Aorta (tissue), 5 donors: ENCODE results near the gene FKTN. TPM values are rescaled to one million over a fixed set of nuclear protein-coding genes. Genes with fewer than 3 reads are reported as not detected.

Experiments
- ATAC-seq: fragments of 200-7000 bp; cut with Tn5 transposase; one replicate; pipeline ENCODE4 v1.9.1; 2022; ENCODE audit warnings: moderate library complexity; ENCODE audit not compliant: low FRiP score
- DNase-seq, 2 donors: peaks; one replicate each; pipeline ENCODE4 v3.0.0-alpha.2; 2020
- H3K27ac ChIP-seq, 2 donors: one replicate each; pipeline ENCODE4 v1.5.1; 2013; ENCODE audit warnings: low read length in 2 of 2, mild to moderate bottlenecking in 2 of 2, moderate library complexity in 2 of 2, control low read depth in 1 of 2, inconsistent platforms in 1 of 2, low read depth in 1 of 2
- H3K27me3 ChIP-seq, 2 donors: one replicate each; pipeline ENCODE4 v1.6.1; 2013; ENCODE audit warnings: control low read depth in 1 of 2, low read length in 1 of 2, mild to moderate bottlenecking in 1 of 2, moderate library complexity in 1 of 2; ENCODE audit not compliant: insufficient read depth in 2 of 2, control insufficient read depth in 1 of 2
- H3K36me3 ChIP-seq, 2 donors: one replicate each; pipeline ENCODE4 v1.6.1; 2013; ENCODE audit warnings: control low read depth in 1 of 2, low read length in 1 of 2, mild to moderate bottlenecking in 1 of 2; ENCODE audit not compliant: insufficient read depth in 2 of 2, control insufficient read depth in 1 of 2
- H3K4me1 ChIP-seq, 2 donors: one replicate each; pipeline ENCODE4 v1.6.1; 2013; ENCODE audit warnings: low read length in 2 of 2, control low read depth in 1 of 2, mild to moderate bottlenecking in 1 of 2, moderate library complexity in 1 of 2; ENCODE audit not compliant: insufficient read depth in 2 of 2, control insufficient read depth in 1 of 2
- H3K4me3 ChIP-seq, 2 donors: one replicate each; pipeline ENCODE4 v1.5.1; 2013; ENCODE audit warnings: low read length in 2 of 2, control low read depth in 1 of 2, mild to moderate bottlenecking in 1 of 2
- H3K9me3 ChIP-seq: one replicate; pipeline ENCODE4 v1.6.1; 2013; ENCODE audit warnings: mild to moderate bottlenecking, low read length; ENCODE audit not compliant: control insufficient read depth
- WGBS, 2 donors: extraction: QIAGEN DNeasy Blood & Tissue Kit; methylation state at CpG; one replicate each; pipeline ENCODE4 v1.1.7; 2013; 5-methylcytosine and 5-hydroxymethylcytosine counted together
- intact Hi-C, 2 donors: fragments of 100-400 bp; cut with DNase I; formaldehyde crosslinking; loops; one replicate each; pipeline versions ENCODE4 v1.14.2 to v1.15.0; 2022
- polyA plus RNA-seq, 2 donors: library from polyadenylated mRNA; stranded (reverse); fragments of 200-250 nt; gene quantifications; one replicate each; pipeline ENCODE4 v1.2.3, GENCODE V29; 2013
- total RNA-seq, 2 donors: library from RNA; stranded (reverse); fragmentation: NEBNext Ultra II Directional; extraction: Animal tissue kit (Norgen Biotek cat#: 25700); gene quantifications; one replicate each; pipeline ENCODE4 v1.2.1, GENCODE V29; 2021
- donor health status: healthy with polysubstance abuse.
- donor health status: Bipolar disorder and iron deficiency.
- donor health status: DM: no; HTN: no; CAD: no.
- donor health status: DM: no; HTN: no; CAD: no.
- donor health status: DM: yes; HTN: yes; CAD: no.

FKTN gene
- total and polyA plus RNA-seq, 4 donors: 2.3 to 16.9 (median 12.9) TPM

GRCh38 chr9:105608721-105609598, 51.0 kb downstream of the FKTN start:
- H3K4me3 ChIP-seq: no peak overlapping the region
- ATAC-seq: no peak
- no peaks in the 10 kb centered on the region for H3K27me3 ChIP-seq
- peaks cover 0 to 6% of the 10 kb centered on the region in 2 donors for H3K36me3 ChIP-seq
- no peak overlapping the region for H3K27ac ChIP-seq
- WGBS, 2 donors: 62 to 63% methylated on average over 6 of the region's 6 CpGs
- intact Hi-C loops: loop anchor here in 1 of 2 donors (2.0 kb wide), 1 partner anchor 110 kb away; no protein-coding TSS in a partner anchor
- no peak for DNase-seq
- H3K9me3 ChIP-seq: no peaks in the 10 kb centered on the region
- no peaks in the 10 kb centered on the region for H3K4me1 ChIP-seq

GRCh38 chr9:105621001-105621400, 63.1 kb downstream of the FKTN start:
- no peak for ATAC-seq
- Histone ChIP-seq H3K36me3 (peaks cover 0 to 5% of the 10 kb centered on the region in 2 donors), H3K9me3 (no peaks in the 10 kb centered on the region), H3K27me3 (no peaks in the 10 kb centered on the region), H3K4me1 (no peaks in the 10 kb centered on the region), H3K27ac (no peak overlapping the region), H3K4me3 (no peak overlapping the region)
- intact Hi-C loops: no loop called here
- WGBS, 2 donors: 79 to 84% methylated on average over 2 of the region's 2 CpGs
- DNase-seq: no peak

DNA sequence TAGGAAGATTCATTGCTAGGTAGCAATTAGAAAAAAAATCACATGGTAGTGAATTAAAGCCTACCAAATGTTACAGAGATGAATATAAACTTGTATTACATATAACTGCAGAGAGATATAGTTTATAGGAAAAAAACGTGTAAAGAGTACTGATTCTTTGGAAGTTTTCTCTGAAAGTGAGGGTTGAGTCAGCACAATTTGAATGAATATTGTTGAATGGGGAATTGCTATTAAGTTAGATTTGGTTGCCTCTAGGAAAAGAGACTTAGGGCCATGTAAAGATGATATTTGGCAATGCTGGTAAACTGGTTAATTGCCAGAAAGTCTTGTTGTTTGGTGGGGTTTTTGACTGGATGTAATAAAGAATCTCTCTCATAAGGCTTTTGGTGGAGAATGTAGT, 67.2 kb downstream of the FKTN start:
- ATAC-seq: no peak
- intact Hi-C loops: no loop called here
- WGBS, 2 donors: 73 to 78% methylated on average over 1 of the region's 1 CpG
- Histone ChIP-seq H3K27ac (no peak overlapping the region), H3K27me3 (no peaks in the 10 kb centered on the region), H3K36me3 (peaks cover 0 to 5% of the 10 kb centered on the region in 2 donors), H3K4me1 (no peaks in the 10 kb centered on the region), H3K4me3 (no peak overlapping the region), H3K9me3 (no peaks in the 10 kb centered on the region)
- no peak for DNase-seq

- Histone ChIP-seq H3K27me3 (no peaks in the 10 kb centered on the region), H3K4me1 (no peaks in the 10 kb centered on the region), H3K36me3 (peaks cover 0 to 3% of the 10 kb centered on the region in 2 donors), H3K4me3 (no peak overlapping the region), H3K27ac (no peak overlapping the region), H3K9me3 (no peaks in the 10 kb centered on the region)
- no peak for DNase-seq
- 94 to 100% methylated on average over 1 of the region's 1 CpG for WGBS, 2 donors
- intact Hi-C loops: no loop called here
- no peak for ATAC-seq
Observed at GRCh38 chr9:105632807-105633206, 74.9 kb downstream of the FKTN start.

- DNase-seq (no peak), ATAC-seq (no peak)
- no peaks in the 10 kb centered on the region for H3K4me1 ChIP-seq
- H3K4me3 ChIP-seq: no peak overlapping the region
- 84 to 86% methylated on average over 3 of the region's 3 CpGs for WGBS, 2 donors
- intact Hi-C loops: no loop called here
- H3K9me3 ChIP-seq: no peaks in the 10 kb centered on the region
- no peak overlapping the region for H3K27ac ChIP-seq
- H3K36me3 ChIP-seq: peaks cover 0 to 3% of the 10 kb centered on the region in 2 donors
- H3K27me3 ChIP-seq: no peaks in the 10 kb centered on the region
Observed at GRCh38 chr9:105633411-105633810, 75.5 kb downstream of the FKTN start.

DNA sequence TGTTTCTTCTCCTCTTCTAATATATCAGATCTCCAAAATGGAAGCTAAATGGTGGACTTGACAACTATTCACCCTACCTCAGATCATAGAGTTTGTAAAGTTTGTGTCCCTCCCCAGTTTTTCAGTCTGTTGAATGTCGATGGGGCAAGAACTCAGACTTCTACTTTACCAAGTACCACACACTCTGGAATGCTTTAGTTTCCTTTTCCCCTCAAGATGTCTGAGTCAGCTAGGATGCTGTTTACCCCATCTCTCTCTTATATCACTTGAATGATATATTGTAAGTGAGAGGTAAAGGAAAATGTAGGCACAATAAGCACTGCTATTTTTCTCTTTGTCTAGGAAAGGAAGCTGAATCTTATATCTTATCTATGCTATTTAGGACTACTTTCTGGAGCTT, 78.4 kb downstream of the FKTN start:
- H3K4me1 ChIP-seq: no peaks in the 10 kb centered on the region
- no peak overlapping the region for H3K27ac ChIP-seq
- ATAC-seq (no peak), DNase-seq (no peak)
- H3K36me3 ChIP-seq: peaks cover 3 to 7% of the 10 kb centered on the region in 2 donors
- H3K27me3 ChIP-seq: no peaks in the 10 kb centered on the region
- intact Hi-C loops: no loop called here
- 90 to 100% methylated on average over 1 of the region's 1 CpG for WGBS, 2 donors
- no peak overlapping the region for H3K4me3 ChIP-seq
- no peaks in the 10 kb centered on the region for H3K9me3 ChIP-seq

DNA sequence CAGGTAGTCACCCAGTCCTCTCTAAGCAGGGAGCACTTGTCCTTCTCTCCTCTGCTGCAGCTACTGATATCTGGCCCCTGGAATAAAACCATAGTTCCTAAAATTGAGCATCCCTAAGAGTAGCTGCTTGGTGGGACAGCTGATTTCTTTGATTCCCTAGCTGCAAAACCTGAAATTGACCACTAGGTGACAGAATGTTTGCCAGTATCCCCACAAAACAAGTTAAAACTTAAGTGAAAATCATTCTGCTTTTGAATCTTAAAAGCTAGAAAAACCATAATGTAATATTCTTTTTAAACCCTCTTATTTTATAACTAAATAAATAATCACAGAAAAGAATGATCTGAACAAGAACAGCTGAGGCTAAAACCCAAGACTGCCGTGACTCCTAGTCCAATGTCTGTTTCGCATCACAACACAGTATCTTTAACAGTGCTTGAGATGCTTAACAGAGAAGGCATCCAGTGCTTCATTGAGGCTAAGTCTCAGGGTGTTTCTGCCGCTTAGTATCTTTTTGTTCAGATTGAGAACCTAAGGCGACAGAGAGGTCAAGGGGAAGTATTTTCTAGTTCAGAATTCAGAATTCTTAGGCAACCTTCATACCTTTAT, 80.0 kb downstream of the FKTN start:
- Histone ChIP-seq H3K27me3 (no peaks in the 10 kb centered on the region), H3K9me3 (no peaks in the 10 kb centered on the region), H3K4me1 (no peaks in the 10 kb centered on the region), H3K36me3 (peaks cover 5 to 7% of the 10 kb centered on the region in 2 donors), H3K27ac (no peak overlapping the region), H3K4me3 (no peak overlapping the region)
- 93 to 97% methylated on average over 4 of the region's 4 CpGs for WGBS, 2 donors
- DNase-seq (no peak), ATAC-seq (no peak)
- intact Hi-C loops: no loop called here

- H3K27ac ChIP-seq: no peak overlapping the region
- ATAC-seq (no peak), DNase-seq (no peak)
- no peaks in the 10 kb centered on the region for H3K27me3 ChIP-seq
- H3K36me3 ChIP-seq: peaks cover 2 to 7% of the 10 kb centered on the region in 2 donors
- peaks cover 3% of the 10 kb centered on the region for H3K9me3 ChIP-seq
- intact Hi-C loops: no loop called here
- H3K4me1 ChIP-seq: no peaks in the 10 kb centered on the region
- H3K4me3 ChIP-seq: no peak overlapping the region
Observed at GRCh38 chr9:105639936-105640335, 82.0 kb downstream of the FKTN start.

- Histone ChIP-seq H3K27ac (no peak overlapping the region), H3K4me3 (no peak overlapping the region), H3K27me3 (no peaks in the 10 kb centered on the region), H3K36me3 (peaks cover 2 to 7% of the 10 kb centered on the region in 2 donors), H3K9me3 (peaks cover 3% of the 10 kb centered on the region), H3K4me1 (no peaks in the 10 kb centered on the region)
- no peak for DNase-seq
- intact Hi-C loops: no loop called here
- ATAC-seq: no peak
Observed at GRCh38 chr9:105643795-105644194, 85.9 kb downstream of the FKTN start.
